Measurements from ENCODE around the gene COL5A1. TPM values are rescaled to one million over a fixed set of nuclear protein-coding genes. Genes with fewer than 3 reads are reported as not detected.

Gene COL5A1
- total RNA-seq, 4 donors from 2014 or later = 4.8 to 16.5 (median 9.4) TPM

DNA sequence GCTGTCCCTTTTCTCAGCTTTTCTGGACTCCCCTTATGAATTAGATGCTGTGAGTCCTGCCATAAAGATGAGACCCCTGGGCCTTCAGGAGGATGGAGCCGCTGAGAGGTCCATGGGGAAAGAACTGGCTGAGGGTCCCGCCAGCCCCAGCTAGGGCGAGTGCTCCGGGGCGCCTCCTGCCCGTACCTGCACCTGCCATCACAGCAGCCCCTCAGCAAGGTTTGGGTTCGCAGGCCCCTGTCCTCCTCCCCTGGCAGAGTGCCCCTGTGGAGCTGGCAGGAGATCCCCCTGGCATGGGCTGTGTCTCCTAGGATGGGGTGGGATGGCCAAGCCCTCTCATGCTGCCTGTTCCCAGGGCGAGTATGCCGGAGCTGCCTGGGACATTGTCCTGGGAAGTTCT lies 64.2 kb downstream of the COL5A1 start:
- Histone ChIP-seq H3K4me3 (replicated peaks in 1 of 3) (no peak overlapping the region), H3K9me3 (no peaks in the 10 kb centered on the region), H3K27ac (no peak overlapping the region), H3K27me3 (no peaks in the 10 kb centered on the region), H3K4me1 (peaks cover 0 to 25% of the 10 kb centered on the region in 2 donors), H3K36me3 (no peaks in the 10 kb centered on the region)
- DNase-seq = no peak
- WGBS, 2 donors = 80 to 100% methylated on average over 1 to 6 of the region's 9 CpGs
- intact Hi-C loops (cut with DNase I) = no loop called here
- no peak for TF ChIP-seq POLR2A (IDR thresholded peaks at IDR 0.05)
- TF ChIP-seq, protein P1, sequence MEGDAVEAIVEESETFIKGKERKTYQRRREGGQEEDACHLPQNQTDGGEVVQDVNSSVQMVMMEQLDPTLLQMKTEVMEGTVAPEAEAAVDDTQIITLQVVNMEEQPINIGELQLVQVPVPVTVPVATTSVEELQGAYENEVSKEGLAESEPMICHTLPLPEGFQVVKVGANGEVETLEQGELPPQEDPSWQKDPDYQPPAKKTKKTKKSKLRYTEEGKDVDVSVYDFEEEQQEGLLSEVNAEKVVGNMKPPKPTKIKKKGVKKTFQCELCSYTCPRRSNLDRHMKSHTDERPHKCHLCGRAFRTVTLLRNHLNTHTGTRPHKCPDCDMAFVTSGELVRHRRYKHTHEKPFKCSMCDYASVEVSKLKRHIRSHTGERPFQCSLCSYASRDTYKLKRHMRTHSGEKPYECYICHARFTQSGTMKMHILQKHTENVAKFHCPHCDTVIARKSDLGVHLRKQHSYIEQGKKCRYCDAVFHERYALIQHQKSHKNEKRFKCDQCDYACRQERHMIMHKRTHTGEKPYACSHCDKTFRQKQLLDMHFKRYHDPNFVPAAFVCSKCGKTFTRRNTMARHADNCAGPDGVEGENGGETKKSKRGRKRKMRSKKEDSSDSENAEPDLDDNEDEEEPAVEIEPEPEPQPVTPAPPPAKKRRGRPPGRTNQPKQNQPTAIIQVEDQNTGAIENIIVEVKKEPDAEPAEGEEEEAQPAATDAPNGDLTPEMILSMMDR (IDR thresholded peaks at IDR 0.05) = no peak

DNA sequence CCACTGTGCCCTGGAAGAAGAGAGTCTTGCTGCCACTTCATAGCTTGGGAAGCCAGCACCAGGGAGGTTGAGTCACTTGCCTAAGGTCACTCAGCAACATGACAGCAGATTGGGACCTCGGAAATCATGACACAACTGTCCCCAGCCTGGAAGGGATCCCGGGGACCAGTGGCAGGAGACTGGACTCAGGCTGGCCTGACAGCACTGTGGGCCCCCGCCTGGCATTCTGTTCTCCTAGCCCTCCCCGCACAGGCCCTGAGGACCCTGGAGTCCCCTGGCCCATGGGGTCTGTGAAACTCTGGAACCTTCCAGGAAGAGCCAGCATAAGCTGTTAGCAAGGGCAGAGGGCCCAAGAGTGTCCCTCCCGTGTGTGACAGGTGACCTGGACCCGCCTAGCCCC lies 64.9 kb downstream of the COL5A1 start:
- WGBS, 2 donors = 20 to 58% methylated on average over 1 to 2 of the region's 6 CpGs
- DNase-seq = no peak
- Histone ChIP-seq H3K27ac (peak overlapping the region in 2 of 3 donors; percentile 6 to 34), H3K4me1 (peaks cover 0 to 25% of the 10 kb centered on the region in 2 donors), H3K36me3 (no peaks in the 10 kb centered on the region), H3K9me3 (no peaks in the 10 kb centered on the region), H3K27me3 (no peaks in the 10 kb centered on the region), H3K4me3 (replicated peaks in 1 of 3) (no peak overlapping the region)
- TF ChIP-seq POLR2A (IDR thresholded peaks at IDR 0.05) = no peak
- TF ChIP-seq, protein P1 (IDR thresholded peaks at IDR 0.05) = no peak
- intact Hi-C loops (cut with DNase I) = no loop called here

DNA sequence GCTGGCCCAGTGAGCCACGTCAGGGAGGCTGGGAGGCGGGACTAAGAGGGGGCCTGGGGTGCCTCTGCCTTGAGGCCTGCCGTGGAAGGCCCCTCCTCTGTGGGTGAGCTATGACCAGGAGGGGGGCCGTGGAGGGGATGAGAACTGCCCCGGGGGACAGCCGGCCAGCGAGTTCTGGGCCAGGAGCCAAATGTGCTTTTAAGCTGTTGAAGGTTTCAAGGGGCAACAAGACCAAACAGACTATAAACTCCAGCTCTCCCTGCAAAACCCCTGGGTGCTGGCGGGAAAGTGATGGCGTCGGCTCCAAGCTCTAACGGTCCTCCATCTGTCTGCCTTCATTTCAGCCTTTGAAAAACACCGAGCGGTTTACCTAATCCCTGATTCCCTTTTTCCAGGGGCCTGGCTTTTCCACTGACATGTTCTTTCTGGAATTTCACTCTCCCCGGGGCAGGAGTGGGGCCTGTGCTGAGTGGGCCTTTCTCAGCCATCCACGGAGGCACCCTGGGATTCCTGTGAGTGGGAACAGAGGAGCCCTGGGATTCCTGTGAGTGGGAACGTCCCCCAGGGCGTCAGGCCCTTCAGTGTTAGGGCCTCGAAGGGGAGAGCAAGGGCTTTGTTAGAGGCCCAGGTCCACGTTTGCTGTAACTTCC lies 65.6 kb downstream of the COL5A1 start:
- Histone ChIP-seq H3K27me3 (no peaks in the 10 kb centered on the region), H3K4me1 (peaks cover 0 to 25% of the 10 kb centered on the region in 2 donors), H3K27ac (peak overlapping the region in 2 of 3 donors; percentile 17 to 34), H3K4me3 (replicated peaks in 1 of 3) (no peak overlapping the region), H3K36me3 (no peaks in the 10 kb centered on the region), H3K9me3 (no peaks in the 10 kb centered on the region)
- DNase-seq = peak; percentile 61 to 78
- 19 to 22% methylated on average over 12 to 14 of the region's 19 CpGs for WGBS, 2 donors
- intact Hi-C loops (cut with DNase I) = no loop called here
- TF ChIP-seq POLR2A (IDR thresholded peaks at IDR 0.05) = no peak
- TF ChIP-seq, protein P1 (IDR thresholded peaks at IDR 0.05) = no peak

DNA sequence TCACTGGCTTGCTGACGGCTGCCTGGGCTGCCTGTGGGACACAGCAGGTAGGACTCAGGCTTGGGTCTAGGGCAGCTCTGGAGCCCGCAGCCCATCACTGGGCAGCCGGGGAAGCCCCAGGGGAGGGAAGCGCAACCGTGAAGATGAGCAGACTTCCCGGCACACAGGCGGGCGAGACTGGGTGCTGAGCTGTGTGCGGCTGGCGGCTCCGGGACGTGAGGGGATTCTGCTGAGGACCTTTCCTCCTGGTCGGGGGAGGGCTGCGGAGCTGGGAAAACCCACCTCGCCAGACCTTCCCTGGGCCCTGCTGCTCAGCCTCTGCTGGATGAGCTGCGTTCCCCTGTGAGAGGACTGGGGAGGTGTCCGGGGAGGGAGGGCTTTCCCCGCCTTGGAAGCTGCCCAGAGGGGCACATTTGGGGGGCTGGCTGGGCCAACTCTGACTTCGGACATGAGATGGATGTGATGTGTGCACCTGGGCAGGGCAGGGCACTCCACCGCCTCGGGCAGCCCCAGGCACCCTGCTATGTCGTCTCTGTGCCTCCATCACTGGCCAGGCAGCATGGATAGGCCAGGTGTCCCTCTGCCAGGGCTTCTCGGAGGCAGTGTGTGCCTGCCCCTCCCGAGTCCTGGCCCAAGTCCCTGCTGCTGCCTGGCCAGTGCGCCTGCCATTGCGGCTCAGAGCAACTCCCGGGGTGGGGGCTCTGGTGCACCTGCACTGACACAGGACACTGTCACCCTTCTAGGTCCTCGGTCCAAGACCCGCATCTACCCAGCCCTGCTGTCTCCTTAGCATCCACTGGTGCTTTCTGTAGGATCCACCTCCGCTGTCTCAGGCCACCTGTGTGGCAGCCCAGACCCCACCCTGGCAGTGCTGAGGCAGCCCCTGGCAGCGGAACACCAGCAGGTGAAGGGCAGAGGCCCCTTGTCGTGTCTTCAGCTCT lies 66.4 kb downstream of the COL5A1 start:
- WGBS, 2 donors = 90 to 93% methylated on average over 26 to 28 of the region's 32 CpGs
- Histone ChIP-seq H3K27me3 (no peaks in the 10 kb centered on the region), H3K4me3 (replicated peaks in 1 of 3) (no peak overlapping the region), H3K9me3 (no peaks in the 10 kb centered on the region), H3K36me3 (no peaks in the 10 kb centered on the region), H3K27ac (peak overlapping the region in 2 of 3 donors; percentile 8 to 17), H3K4me1 (peaks cover 0 to 25% of the 10 kb centered on the region in 2 donors)
- intact Hi-C loops (cut with DNase I) = no loop called here
- TF ChIP-seq, protein P1 (IDR thresholded peaks at IDR 0.05) = no peak
- TF ChIP-seq POLR2A (IDR thresholded peaks at IDR 0.05) = no peak
- no peak for DNase-seq

DNA sequence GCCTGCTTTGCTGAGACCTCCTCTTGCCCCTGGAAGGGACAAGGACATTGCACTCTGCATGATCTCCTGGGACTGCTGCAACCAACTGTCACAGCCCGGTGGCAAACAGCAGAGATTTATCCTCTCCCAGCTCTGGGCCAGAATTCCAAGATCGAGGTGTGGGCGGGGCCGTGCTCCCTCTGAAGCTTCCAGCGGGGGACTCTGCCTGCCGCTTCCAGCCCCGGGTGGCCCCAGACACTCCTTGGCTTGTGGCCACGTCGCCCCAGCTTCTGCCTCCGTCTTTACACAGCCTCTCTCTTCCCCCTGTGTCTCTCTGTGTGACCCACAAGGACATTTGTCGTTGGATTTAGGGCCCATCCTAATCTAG lies 67.1 kb downstream of the COL5A1 start:
- WGBS, 2 donors = 74 to 77% methylated on average over 11 of the region's 11 CpGs
- Histone ChIP-seq H3K36me3 (no peaks in the 10 kb centered on the region), H3K27me3 (no peaks in the 10 kb centered on the region), H3K4me1 (peaks cover 0 to 25% of the 10 kb centered on the region in 2 donors), H3K4me3 (replicated peaks in 1 of 3) (no peak overlapping the region), H3K9me3 (no peaks in the 10 kb centered on the region), H3K27ac (no peak overlapping the region)
- no peak for DNase-seq
- intact Hi-C loops (cut with DNase I) = no loop called here
- TF ChIP-seq, protein P1 (IDR thresholded peaks at IDR 0.05) = no peak
- TF ChIP-seq POLR2A (IDR thresholded peaks at IDR 0.05) = no peak
